GM12892 (cell line): ENCODE measurements around the gene CCS.

Experiments used
- POLR2A ChIP-seq: IDR thresholded peaks from 2 replicates; pipeline ENCODE4 v1.6.1; 2011; ENCODE audit warnings: low read depth, low read length, control low read depth
- POLR2AphosphoS5 ChIP-seq: IDR thresholded peaks from 2 replicates; pipeline ENCODE4 v1.6.1; 2011; ENCODE audit warnings: low read depth, low read length, control low read depth
- TAF1 ChIP-seq: IDR thresholded peaks from 2 replicates; pipeline ENCODE4 v1.6.1; 2011; ENCODE audit warnings: low read depth, mild to moderate bottlenecking, control low read depth, low read length, borderline replicate concordance

- TF ChIP-seq POLR2A (0 out of 2 replicates have a peak, but pooled peaks have one; percentile 43), POLR2AphosphoS5 (peak; percentile 72), TAF1 (no peak)
Observed at GRCh38 chr11:66652651-66653050, 59.7 kb downstream of the CCS start.
